Kidney (tissue), 14 donors: ENCODE data around the gene NPHP3. TPM values are rescaled to one million over a fixed set of nuclear protein-coding genes. Genes with fewer than 3 reads are reported as not detected.

ENCODE experiments used
- DNase-seq, 5 donors: peaks; one replicate each; pipeline ENCODE4 v3.0.0-alpha.2; 2013 to 2020
- FAIRE-seq: peaks from 2 replicates; lab custom pipeline; 2012; peaks lifted over from hg19 to GRCh38; lab: Jason Lieb, UNC
- H3K27ac ChIP-seq, 2 donors: one replicate each; pipeline ENCODE4 v1.7.0; 2013; ENCODE audit warnings: low read depth in 2 of 2, low read length in 2 of 2, inconsistent platforms in 1 of 2
- H3K27me3 ChIP-seq: one replicate; pipeline ENCODE4 v1.7.1; 2013; ENCODE audit warnings: low read length, inconsistent platforms; ENCODE audit not compliant: control insufficient read depth, insufficient read depth
- H3K36me3 ChIP-seq, 3 donors: one replicate each; pipeline versions ENCODE4 v1.7.0 to v1.7.1; 2013; ENCODE audit warnings: low read length in 3 of 3, control low read depth in 1 of 3, inconsistent platforms in 1 of 3; ENCODE audit not compliant: insufficient read depth in 3 of 3, control insufficient read depth in 2 of 3
- H3K4me1 ChIP-seq, 3 donors: one replicate each; pipeline versions ENCODE4 v1.7.0 to v1.7.1; 2013; ENCODE audit warnings: low read length in 3 of 3, inconsistent platforms in 1 of 3, low read depth in 1 of 3; ENCODE audit not compliant: control insufficient read depth in 2 of 3, insufficient read depth in 2 of 3
- H3K4me3 ChIP-seq, 3 donors: one replicate each; pipeline versions ENCODE4 v1.7.0 to v1.8.1; 2013; ENCODE audit warnings: low read length in 3 of 3, control low read depth in 1 of 3, inconsistent platforms in 1 of 3
- H3K9ac ChIP-seq, 3 donors: one replicate each; pipeline versions ENCODE4 v1.7.0 to v1.7.1; 2013; ENCODE audit warnings: low read length in 3 of 3, control low read depth in 1 of 3, inconsistent platforms in 1 of 3
- H3K9me3 ChIP-seq, 3 donors: one replicate each; pipeline versions ENCODE4 v1.7.0 to v1.7.1; 2013; ENCODE audit warnings: low read length in 3 of 3, control low read depth in 1 of 3, inconsistent platforms in 1 of 3; ENCODE audit not compliant: control insufficient read depth in 2 of 3, insufficient read depth in 1 of 3
- CTCF ChIP-seq: IDR thresholded peaks from 3 replicates; pipeline ENCODE4 v1.5.1; 2012; ENCODE audit warnings: mild to moderate bottlenecking, moderate library complexity, borderline replicate concordance; ENCODE audit not compliant: insufficient read depth; ENCODE audit errors: extremely low read depth
- intact Hi-C: fragments of 100-400 bp; cut with DNase I; formaldehyde crosslinking; loops from one replicate; pipeline ENCODE4 v1.11.1; 2022
- polyA plus RNA-seq: library from polyadenylated mRNA; stranded (reverse); fragments of 350-450 nt; fragmentation: Illumina TruSeq; extraction: RNeasy Lipid Tissue Mini Kit (QIAGEN cat#74804); gene quantifications from one replicate; pipeline ENCODE4 v1.2.3, GENCODE V29; 2014; ENCODE audit warnings: low read depth, low replicate concordance; ENCODE audit not compliant: insufficient read depth
- total RNA-seq: library from RNA; stranded (reverse); fragmentation: NEBNext Ultra II Directional; extraction: Animal tissue kit (Norgen Biotek cat#: 25700); gene quantifications from one replicate; pipeline ENCODE4 v1.2.1, GENCODE V29; 2021
- donor health status: control.
- donor health status: control.
- donor health status: control.
- donor health status: control.
- donor health status: control.
- donor health status: DM: yes; HTN: yes; CAD: no.
- donor health status: Normal renal cell carcinoma (clear cell type).

Gene NPHP3
- total and polyA plus RNA-seq, 2 donors from 2014 or later: 5.9 to 23.2 TPM

DNA sequence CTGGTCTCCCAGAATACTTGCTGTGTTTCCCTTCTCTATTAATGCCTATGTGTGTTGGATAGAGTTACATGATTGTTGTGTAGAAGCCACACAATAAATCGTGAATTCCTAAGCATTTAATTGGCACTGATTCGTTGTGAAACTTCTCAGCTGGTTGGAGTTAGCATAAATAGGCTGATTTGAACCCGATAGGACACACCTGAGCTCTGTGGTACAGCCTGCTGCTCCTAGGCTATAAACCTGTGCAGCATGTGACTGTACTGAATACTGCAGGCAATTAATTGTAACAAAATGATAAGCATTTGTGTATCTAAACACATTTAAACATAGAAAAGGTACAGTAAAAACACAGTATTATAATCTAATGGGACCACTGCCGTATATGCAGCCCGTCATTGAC, 67.5 kb downstream of the NPHP3 start:
- intact Hi-C loops: no loop called here
- Histone ChIP-seq H3K27ac (peak overlapping the region; percentile 56 to 73), H3K36me3 (no peaks in the 10 kb centered on the region), H3K27me3 (no peaks in the 10 kb centered on the region), H3K9ac (no peak overlapping the region), H3K9me3 (no peaks in the 10 kb centered on the region), H3K4me3 (no peak overlapping the region), H3K4me1 (peaks cover 0 to 39% (median 0%) of the 10 kb centered on the region in 3 donors)
- peak in 1 of 5 donors; percentile 48 for DNase-seq
- no peak for TF ChIP-seq CTCF
- no peak for FAIRE-seq

- H3K4me3 ChIP-seq: no peak overlapping the region
- H3K27me3 ChIP-seq: no peaks in the 10 kb centered on the region
- H3K4me1 ChIP-seq: peaks cover 0 to 39% (median 0%) of the 10 kb centered on the region in 3 donors
- no peak for TF ChIP-seq CTCF
- DNase-seq (no peak), FAIRE-seq (no peak)
- H3K9ac ChIP-seq: no peak overlapping the region
- peak overlapping the region; percentile 56 to 73 for H3K27ac ChIP-seq
- H3K36me3 ChIP-seq: no peaks in the 10 kb centered on the region
- intact Hi-C loops: no loop called here
- no peaks in the 10 kb centered on the region for H3K9me3 ChIP-seq
These were observed 68.0 kb downstream of the NPHP3 start for GRCh38 chr3:132654190-132654589.

DNA sequence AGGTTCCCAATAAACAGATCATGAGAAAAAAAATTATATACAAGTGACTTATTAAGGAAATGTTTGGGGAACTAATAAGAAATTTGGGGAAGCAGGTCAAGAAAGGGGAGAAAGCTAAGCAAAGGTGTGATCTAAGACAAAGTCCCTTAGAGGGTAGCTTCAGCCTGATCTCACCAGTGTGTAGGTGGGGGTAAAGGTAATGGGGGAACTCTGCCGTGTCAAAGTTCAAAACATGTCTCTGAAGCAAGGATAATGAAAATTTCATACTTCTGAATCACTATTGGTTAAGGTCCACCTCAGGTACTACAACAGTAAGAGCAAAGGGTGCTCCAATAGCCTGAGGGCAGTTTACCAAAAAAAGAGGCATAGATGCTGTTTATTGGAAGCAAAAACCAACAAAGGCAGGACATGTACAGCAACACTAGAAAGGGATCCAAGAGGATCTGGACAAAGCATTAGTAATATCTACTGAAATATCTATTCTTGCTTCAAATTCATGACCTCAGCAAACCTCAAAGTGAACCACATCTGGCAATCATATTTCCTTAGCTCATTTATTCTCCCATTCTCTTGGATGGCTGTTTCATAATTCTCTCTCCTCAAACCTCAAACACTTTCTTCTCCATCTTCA, 69.5 kb downstream of the NPHP3 start:
- TF ChIP-seq CTCF: no peak
- FAIRE-seq: no peak
- intact Hi-C loops: no loop called here
- H3K4me3 ChIP-seq: no peak overlapping the region
- peaks cover 0 to 39% (median 0%) of the 10 kb centered on the region in 3 donors for H3K4me1 ChIP-seq
- no peak overlapping the region for H3K9ac ChIP-seq
- no peaks in the 10 kb centered on the region for H3K27me3 ChIP-seq
- H3K36me3 ChIP-seq: no peaks in the 10 kb centered on the region
- H3K9me3 ChIP-seq: no peaks in the 10 kb centered on the region
- H3K27ac ChIP-seq: no peak overlapping the region
- DNase-seq: no peak
